ENCODE measurements around the gene LANCL2.
A peak's percentile ranks its signal among the peaks of the same experiment; 100 is the strongest.

Gene LANCL2

DNA sequence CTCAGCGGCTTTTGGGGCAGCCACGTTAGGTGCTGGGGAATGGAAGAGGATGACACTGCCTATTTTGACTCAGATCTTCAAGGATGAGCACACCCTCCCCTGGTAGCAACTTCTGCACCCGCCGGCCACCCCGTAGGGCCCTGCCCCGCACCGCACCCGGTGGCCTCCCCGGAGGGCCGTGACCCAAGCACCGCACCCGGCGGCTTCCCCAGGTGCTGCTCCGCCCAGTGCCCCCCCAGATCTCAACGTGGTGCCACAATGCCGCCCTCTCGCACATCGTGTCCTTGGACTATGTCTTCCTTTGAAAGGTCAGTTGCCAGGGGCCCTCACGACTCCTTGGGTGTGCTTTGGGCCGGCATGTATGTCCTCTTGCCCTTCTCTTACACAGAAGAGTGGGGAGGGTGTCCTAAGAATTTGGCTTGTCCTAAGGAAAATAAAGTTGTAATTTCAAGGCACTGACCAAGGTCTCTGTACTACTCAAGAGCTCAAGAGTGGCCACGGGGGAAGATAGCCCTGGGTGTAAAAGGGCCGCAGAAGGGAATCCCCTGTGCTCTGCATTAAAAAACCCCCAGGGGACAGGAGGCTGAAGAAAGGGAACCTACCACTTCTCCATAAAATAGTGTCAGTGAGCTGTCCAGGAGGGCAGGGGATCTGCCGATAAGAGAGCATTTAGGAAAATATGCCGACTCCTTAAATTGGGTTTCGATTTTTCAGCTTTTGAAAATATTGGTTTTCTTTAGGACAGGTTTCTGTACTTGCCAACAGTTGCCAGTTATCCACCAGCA, 1.6 kb upstream of the LANCL2 start:
- TF ChIP-seq, protein P1, sequence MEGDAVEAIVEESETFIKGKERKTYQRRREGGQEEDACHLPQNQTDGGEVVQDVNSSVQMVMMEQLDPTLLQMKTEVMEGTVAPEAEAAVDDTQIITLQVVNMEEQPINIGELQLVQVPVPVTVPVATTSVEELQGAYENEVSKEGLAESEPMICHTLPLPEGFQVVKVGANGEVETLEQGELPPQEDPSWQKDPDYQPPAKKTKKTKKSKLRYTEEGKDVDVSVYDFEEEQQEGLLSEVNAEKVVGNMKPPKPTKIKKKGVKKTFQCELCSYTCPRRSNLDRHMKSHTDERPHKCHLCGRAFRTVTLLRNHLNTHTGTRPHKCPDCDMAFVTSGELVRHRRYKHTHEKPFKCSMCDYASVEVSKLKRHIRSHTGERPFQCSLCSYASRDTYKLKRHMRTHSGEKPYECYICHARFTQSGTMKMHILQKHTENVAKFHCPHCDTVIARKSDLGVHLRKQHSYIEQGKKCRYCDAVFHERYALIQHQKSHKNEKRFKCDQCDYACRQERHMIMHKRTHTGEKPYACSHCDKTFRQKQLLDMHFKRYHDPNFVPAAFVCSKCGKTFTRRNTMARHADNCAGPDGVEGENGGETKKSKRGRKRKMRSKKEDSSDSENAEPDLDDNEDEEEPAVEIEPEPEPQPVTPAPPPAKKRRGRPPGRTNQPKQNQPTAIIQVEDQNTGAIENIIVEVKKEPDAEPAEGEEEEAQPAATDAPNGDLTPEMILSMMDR (IDR thresholded peaks at IDR 0.05; ENCODE audit: insufficient read depth, low read length, poor library complexity, severe bottlenecking): no peak
- no peak for TF ChIP-seq EZH2phosphoT487 (conservative IDR thresholded peaks at IDR 0.05; ENCODE audit: low read length)
- Histone ChIP-seq H3K27me3 (ENCODE audit: low read length) (no peaks in the 10 kb centered on the region), H3F3A (ENCODE audit: insufficient read depth) (no peaks in the 10 kb centered on the region), H3K9me3 (ENCODE audit: insufficient read depth, low read length) (no peaks in the 10 kb centered on the region), H2AFZ (ENCODE audit: low read depth, low read length, severe bottlenecking) (no peak overlapping the region), H4K20me1 (ENCODE audit: low read depth, low read length) (no peaks in the 10 kb centered on the region), H3K4me3 (ENCODE audit: insufficient read depth, low read length, poor library complexity, severe bottlenecking) (no peak overlapping the region), H3K79me2 (ENCODE audit: insufficient read depth, low read length) (no peaks in the 10 kb centered on the region; the same call in none of the 2 replicates), H3K9ac (ENCODE audit: low read length) (no peak overlapping the region), H3K4me2 (ENCODE audit: low read depth, low read length, poor library complexity, severe bottlenecking) (no peak overlapping the region), H3K27ac (ENCODE audit: low read depth, low read length) (no peak overlapping the region), H3K9me2 (replicated peaks; ENCODE audit: insufficient read depth, low read length) (no peaks in the 10 kb centered on the region), H3K36me3 (ENCODE audit: low read length) (no peaks in the 10 kb centered on the region)

DNA sequence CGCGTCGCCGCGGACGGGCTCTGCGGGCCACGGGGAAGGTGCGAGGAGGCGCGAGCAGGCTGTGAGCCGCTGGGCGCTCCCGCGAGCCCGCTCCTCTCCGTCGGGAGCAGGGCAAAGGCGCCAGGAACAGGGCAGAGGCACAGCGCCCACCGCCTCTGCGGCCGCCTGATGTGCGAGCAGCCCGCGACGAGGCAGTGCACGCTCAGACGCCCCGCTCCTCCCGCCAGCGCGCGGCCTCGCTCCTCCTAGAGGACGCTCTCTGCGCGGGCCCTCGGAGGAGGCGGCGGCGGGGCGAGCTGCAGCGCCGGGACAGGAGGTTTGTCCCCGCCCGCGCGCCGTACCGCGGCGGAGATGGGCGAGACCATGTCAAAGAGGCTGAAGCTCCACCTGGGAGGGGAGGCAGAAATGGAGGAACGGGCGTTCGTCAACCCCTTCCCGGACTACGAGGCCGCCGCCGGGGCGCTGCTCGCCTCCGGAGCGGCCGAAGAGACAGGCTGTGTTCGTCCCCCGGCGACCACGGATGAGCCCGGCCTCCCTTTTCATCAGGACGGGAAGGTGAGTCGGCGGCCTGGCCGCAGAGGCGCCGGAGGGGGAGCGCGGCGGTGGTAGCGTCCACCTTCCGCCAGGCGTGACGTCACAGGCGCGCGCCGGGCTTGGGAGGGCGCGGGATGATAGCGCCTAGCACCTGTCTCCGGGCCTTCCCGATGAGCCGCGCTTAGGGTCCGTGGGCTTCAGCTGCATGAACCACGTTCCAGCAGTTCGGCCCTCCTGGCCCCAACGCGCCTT, 731 bp downstream of the LANCL2 start:
- Histone ChIP-seq H3K4me3 (ENCODE audit: insufficient read depth, low read length, poor library complexity, severe bottlenecking) (peak overlapping the region; percentile 99), H3K9me3 (ENCODE audit: insufficient read depth, low read length) (no peaks in the 10 kb centered on the region), H3K9me2 (replicated peaks; ENCODE audit: insufficient read depth, low read length) (no peaks in the 10 kb centered on the region), H3K27ac (ENCODE audit: low read depth, low read length) (peak overlapping the region; percentile 81), H3K27me3 (ENCODE audit: low read length) (no peaks in the 10 kb centered on the region), H4K20me1 (ENCODE audit: low read depth, low read length) (no peaks in the 10 kb centered on the region), H2AFZ (ENCODE audit: low read depth, low read length, severe bottlenecking) (peak overlapping the region; percentile 96), H3K36me3 (ENCODE audit: low read length) (no peaks in the 10 kb centered on the region), H3K79me2 (ENCODE audit: insufficient read depth, low read length) (no peaks in the 10 kb centered on the region; the same call in none of the 2 replicates), H3K9ac (ENCODE audit: low read length) (peak overlapping the region; percentile 97), H3F3A (ENCODE audit: insufficient read depth) (no peaks in the 10 kb centered on the region), H3K4me2 (ENCODE audit: low read depth, low read length, poor library complexity, severe bottlenecking) (peak overlapping the region; percentile 81)
- no peak for TF ChIP-seq EZH2phosphoT487 (conservative IDR thresholded peaks at IDR 0.05; ENCODE audit: low read length)
- TF ChIP-seq, protein P1 (IDR thresholded peaks at IDR 0.05; ENCODE audit: insufficient read depth, low read length, poor library complexity, severe bottlenecking): no peak

GRCh38 chr7:55366461-55367070, 1.4 kb downstream of the LANCL2 start:
- Histone ChIP-seq H3K4me3 (ENCODE audit: insufficient read depth, low read length, poor library complexity, severe bottlenecking) (peak overlapping the region; percentile 99), H3K9me3 (ENCODE audit: insufficient read depth, low read length) (no peaks in the 10 kb centered on the region), H3K9ac (ENCODE audit: low read length) (peak overlapping the region; percentile 97), H3K36me3 (ENCODE audit: low read length) (no peaks in the 10 kb centered on the region), H3F3A (ENCODE audit: insufficient read depth) (no peaks in the 10 kb centered on the region), H3K27me3 (ENCODE audit: low read length) (no peaks in the 10 kb centered on the region), H3K4me2 (ENCODE audit: low read depth, low read length, poor library complexity, severe bottlenecking) (peak overlapping the region; percentile 81), H3K9me2 (replicated peaks; ENCODE audit: insufficient read depth, low read length) (no peaks in the 10 kb centered on the region), H2AFZ (ENCODE audit: low read depth, low read length, severe bottlenecking) (peak overlapping the region; percentile 96), H4K20me1 (ENCODE audit: low read depth, low read length) (no peaks in the 10 kb centered on the region), H3K79me2 (ENCODE audit: insufficient read depth, low read length) (peaks cover 3% of the 10 kb centered on the region), H3K27ac (ENCODE audit: low read depth, low read length) (peak overlapping the region; percentile 81)
- no peak for TF ChIP-seq EZH2phosphoT487 (conservative IDR thresholded peaks at IDR 0.05; ENCODE audit: low read length)
- TF ChIP-seq, protein P1 (IDR thresholded peaks at IDR 0.05; ENCODE audit: insufficient read depth, low read length, poor library complexity, severe bottlenecking): no peak

Measured in SU-DHL-6 (cell line).